ENCODE data around the gene CDK2AP2. TPM values are rescaled to one million over a fixed set of nuclear protein-coding genes. Genes with fewer than 3 reads are reported as not detected.

The CDK2AP2 gene
- total RNA-seq, 2 experiments from 2014 or later, result 53.5 to 55.5 TPM

DNA sequence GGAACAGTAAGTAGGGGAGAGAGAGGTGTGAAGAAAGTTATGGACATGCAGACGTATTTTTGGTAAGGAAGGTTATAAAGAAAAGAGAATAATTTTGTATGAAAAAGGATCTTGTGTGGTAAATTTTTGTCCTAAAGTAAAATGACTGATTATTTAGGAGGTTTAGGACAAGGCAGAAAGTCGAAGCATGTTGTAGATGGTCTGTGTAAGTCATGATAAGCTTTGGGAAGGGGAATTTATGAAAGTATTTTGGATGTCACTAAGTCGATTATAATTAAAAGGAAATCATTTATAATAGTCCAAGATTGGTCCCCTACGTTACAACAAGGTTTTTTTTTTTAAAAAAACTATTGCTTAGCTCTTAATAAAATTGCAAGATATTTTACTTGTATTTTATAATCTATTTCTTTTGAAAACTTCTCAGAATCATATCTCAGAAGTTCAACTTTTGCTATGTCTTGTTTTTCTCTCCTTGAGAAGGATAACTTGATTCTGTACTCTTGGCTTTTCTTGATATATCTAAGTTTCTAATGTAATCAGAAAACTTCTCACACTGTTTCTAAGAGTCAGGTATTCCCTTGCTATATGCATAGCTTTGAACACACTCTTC, 26.2 kb upstream of the CDK2AP2 start:
- TF ChIP-seq, protein P1, sequence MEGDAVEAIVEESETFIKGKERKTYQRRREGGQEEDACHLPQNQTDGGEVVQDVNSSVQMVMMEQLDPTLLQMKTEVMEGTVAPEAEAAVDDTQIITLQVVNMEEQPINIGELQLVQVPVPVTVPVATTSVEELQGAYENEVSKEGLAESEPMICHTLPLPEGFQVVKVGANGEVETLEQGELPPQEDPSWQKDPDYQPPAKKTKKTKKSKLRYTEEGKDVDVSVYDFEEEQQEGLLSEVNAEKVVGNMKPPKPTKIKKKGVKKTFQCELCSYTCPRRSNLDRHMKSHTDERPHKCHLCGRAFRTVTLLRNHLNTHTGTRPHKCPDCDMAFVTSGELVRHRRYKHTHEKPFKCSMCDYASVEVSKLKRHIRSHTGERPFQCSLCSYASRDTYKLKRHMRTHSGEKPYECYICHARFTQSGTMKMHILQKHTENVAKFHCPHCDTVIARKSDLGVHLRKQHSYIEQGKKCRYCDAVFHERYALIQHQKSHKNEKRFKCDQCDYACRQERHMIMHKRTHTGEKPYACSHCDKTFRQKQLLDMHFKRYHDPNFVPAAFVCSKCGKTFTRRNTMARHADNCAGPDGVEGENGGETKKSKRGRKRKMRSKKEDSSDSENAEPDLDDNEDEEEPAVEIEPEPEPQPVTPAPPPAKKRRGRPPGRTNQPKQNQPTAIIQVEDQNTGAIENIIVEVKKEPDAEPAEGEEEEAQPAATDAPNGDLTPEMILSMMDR (IDR thresholded peaks at IDR 0.05), result no peak
- POLR2A ChIA-PET, result no interaction called here
- CTCF ChIA-PET, result interaction anchor here (0.7 kb wide), 1 partner anchor 152 kb away, joined by 3 read pairs; no protein-coding TSS in a partner anchor
- Mint-ChIP-seq H3K27ac (no peak overlapping the region), H3K36me3 (ENCODE audit: low read depth) (peaks cover 4% of the 10 kb centered on the region), H3K4me3 (no peak overlapping the region), H3K27me3 (no peaks in the 10 kb centered on the region), H3K9me3 (peaks cover 14% of the 10 kb centered on the region), H3K4me1 (ENCODE audit: low read depth) (no peaks in the 10 kb centered on the region)
- ATAC-seq, result no peak
- DNase-seq, result no peak
- intact Hi-C loops (cut with micrococcal nuclease), result no loop called here

- Mint-ChIP-seq H3K9me3 (peaks cover 14% of the 10 kb centered on the region), H3K4me1 (ENCODE audit: low read depth) (no peaks in the 10 kb centered on the region), H3K27me3 (peaks cover 3% of the 10 kb centered on the region), H3K4me3 (no peak overlapping the region), H3K36me3 (ENCODE audit: low read depth) (peaks cover 4% of the 10 kb centered on the region), H3K27ac (no peak overlapping the region)
- ATAC-seq (no peak), DNase-seq (no peak)
- intact Hi-C loops (cut with micrococcal nuclease), result no loop called here
- ChIA-PET POLR2A (interaction anchor here (0.7 kb wide), 1 partner anchor 15 kb away, joined by 3 read pairs; no protein-coding TSS in a partner anchor), CTCF (no interaction called here)
- TF ChIP-seq, protein P1 (IDR thresholded peaks at IDR 0.05), result no peak
These were observed 24.9 kb upstream of the CDK2AP2 start for GRCh38 chr11:67532889-67533288.

DNA sequence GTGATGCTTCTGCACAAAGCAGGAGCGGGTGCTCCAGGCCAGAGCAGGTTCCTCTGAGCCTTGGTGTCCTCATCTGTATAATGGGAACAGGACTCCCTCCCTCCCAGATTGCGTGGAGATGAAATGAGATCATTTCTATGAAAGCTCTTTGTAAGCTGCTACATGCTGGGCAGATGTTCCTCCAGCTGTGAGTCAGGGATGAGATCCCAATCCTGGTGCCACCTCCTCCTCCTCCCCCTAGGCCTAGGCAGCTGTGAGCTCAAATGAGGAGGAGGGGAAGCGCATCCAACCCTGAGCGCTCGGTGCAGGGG, 22.3 kb upstream of the CDK2AP2 start:
- intact Hi-C loops (cut with micrococcal nuclease), result no loop called here
- peaks cover 4% of the 10 kb centered on the region for H3K36me3 Mint-ChIP-seq (ENCODE audit: low read depth)
- no peak for ATAC-seq
- H3K9me3 Mint-ChIP-seq, result peaks cover 12% of the 10 kb centered on the region
- peaks cover 7% of the 10 kb centered on the region for H3K27me3 Mint-ChIP-seq
- DNase-seq, result no peak
- H3K4me1 Mint-ChIP-seq (ENCODE audit: low read depth), result no peaks in the 10 kb centered on the region
- CTCF ChIA-PET, result no interaction called here
- POLR2A ChIA-PET, result no interaction called here
- H3K4me3 Mint-ChIP-seq, result no peak overlapping the region
- no peak overlapping the region for H3K27ac Mint-ChIP-seq
- TF ChIP-seq, protein P1 (IDR thresholded peaks at IDR 0.05), result no peak

- ATAC-seq, result no peak
- H3K9me3 Mint-ChIP-seq, result peaks cover 5% of the 10 kb centered on the region
- ChIA-PET POLR2A (no interaction called here), CTCF (no interaction called here)
- TF ChIP-seq, protein P1 (IDR thresholded peaks at IDR 0.05), result no peak
- peaks cover 7% of the 10 kb centered on the region for H3K27me3 Mint-ChIP-seq
- intact Hi-C loops (cut with micrococcal nuclease), result no loop called here
- H3K4me1 Mint-ChIP-seq (ENCODE audit: low read depth), result no peaks in the 10 kb centered on the region
- H3K27ac Mint-ChIP-seq, result no peak overlapping the region
- no peak overlapping the region for H3K4me3 Mint-ChIP-seq
- no peak for DNase-seq
- no peaks in the 10 kb centered on the region for H3K36me3 Mint-ChIP-seq (ENCODE audit: low read depth)
These were observed 20.4 kb upstream of the CDK2AP2 start for GRCh38 chr11:67528376-67528775.

DNA sequence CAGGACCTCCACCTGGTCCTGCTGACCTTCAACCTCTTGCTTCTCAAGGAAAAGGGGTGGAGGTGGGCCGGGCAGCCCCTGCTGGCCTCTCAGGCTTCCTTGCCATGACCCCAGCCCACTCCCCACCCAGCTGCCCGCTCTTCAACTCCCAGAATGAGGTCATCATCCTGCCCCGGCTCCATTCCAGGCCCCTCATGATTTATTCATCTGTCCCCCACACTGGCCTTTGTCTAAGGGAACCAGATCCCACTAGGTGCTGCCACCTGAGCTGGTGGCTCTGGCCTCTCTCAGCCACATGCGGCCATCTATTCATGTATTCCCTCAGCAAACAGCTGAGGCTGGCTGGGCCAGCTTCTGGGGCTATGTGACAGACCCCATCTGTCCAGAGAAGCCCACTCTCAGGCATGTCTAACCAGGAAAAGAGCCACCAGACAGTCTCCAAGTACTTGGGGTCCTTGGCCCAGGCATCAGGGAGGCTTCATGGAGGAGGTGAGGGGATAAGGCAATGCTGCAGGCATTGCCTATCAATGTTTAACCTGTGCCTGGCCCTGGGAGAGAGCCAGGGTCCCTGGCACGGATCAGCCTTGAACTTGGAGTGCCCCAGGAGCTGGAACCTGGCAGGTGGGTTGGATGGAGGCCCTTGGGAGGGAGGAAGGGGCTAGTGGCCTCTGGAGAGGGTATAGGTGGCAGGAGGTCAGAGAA, 17.5 kb upstream of the CDK2AP2 start:
- POLR2A ChIA-PET, result no interaction called here
- TF ChIP-seq, protein P1 (IDR thresholded peaks at IDR 0.05), result no peak
- CTCF ChIA-PET, result no interaction called here
- ATAC-seq (no peak), DNase-seq (no peak)
- H3K36me3 Mint-ChIP-seq (ENCODE audit: low read depth), result no peaks in the 10 kb centered on the region
- no peaks in the 10 kb centered on the region for H3K9me3 Mint-ChIP-seq
- no peak overlapping the region for H3K27ac Mint-ChIP-seq
- no peak overlapping the region for H3K4me3 Mint-ChIP-seq
- intact Hi-C loops (cut with micrococcal nuclease), result no loop called here
- H3K4me1 Mint-ChIP-seq (ENCODE audit: low read depth), result no peaks in the 10 kb centered on the region
- H3K27me3 Mint-ChIP-seq, result peaks cover 7% of the 10 kb centered on the region
